LNCaP clone FGC (cell line): ENCODE measurements around the gene FUZ.

Experiments
- DNase-seq: peaks from one replicate; pipeline ENCODE4 v3.0.0-alpha.2; 2011; ENCODE audit warnings: low read depth
- H3K4me3 ChIP-seq: 2 replicates; pipeline ENCODE4 v1.5.1; 2011; ENCODE audit warnings: mild to moderate bottlenecking, low read depth, low read length, control low read depth
- CTCF ChIP-seq: IDR thresholded peaks from 2 replicates; pipeline ENCODE4 v1.5.1; 2012; ENCODE audit warnings: mild to moderate bottlenecking; ENCODE audit not compliant: control insufficient read depth, insufficient read depth; ENCODE audit errors: extremely low read depth

FUZ gene

DNA sequence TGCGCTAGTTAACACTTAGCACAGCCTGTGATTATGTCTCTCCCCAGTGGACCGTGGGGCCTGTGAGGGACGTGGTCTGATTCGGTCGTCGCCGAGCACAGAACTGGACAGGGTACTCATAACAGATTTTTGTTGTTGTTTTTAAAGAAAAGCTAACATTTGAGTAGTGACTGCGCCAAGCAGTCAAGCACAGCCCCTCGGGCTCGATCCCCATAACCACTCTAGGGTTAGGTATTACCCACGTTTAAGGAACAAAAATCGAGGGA lies 37.1 kb upstream of the FUZ start:
- no peak for DNase-seq
- TF ChIP-seq CTCF, result no peak
- H3K4me3 ChIP-seq, result peak overlapping the region; percentile 91

DNA sequence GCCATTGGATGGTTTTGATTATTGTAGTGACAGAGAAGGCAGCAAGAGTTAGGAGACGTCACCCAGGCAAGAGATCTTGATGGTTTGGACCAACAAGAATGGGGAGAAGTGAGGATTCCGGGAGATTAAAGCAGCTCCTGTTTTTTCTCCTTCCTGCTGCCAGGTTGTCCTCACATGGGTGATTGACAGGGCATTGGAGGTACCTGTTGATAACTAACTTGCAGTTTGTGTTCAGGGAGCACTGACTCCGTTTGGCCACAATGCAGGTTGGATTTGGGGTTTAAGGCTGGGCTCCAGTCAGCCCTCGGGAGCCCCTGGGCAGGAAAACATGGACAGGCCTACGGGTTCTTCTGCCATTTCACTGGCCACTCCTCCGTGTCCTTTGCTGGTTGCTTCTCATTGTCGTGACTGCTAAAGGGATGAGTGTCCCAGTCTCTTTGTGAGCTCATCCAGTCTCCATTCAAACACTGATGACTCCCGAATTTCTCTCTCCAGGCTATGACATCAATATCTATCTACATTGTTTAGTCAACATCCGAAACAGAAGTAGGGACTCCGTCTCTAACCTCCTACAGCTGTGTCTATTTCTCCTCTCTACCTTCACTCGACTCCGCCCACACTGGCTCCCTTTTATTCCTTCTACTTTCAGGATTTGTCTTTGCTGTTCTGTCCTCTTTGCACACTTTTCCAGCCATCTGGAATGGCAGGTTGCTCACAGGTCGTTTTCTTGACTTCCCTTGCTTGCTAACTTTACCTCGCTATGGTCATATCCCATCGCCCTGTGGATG lies 36.5 kb upstream of the FUZ start:
- peak overlapping the region; percentile 91 for H3K4me3 ChIP-seq
- TF ChIP-seq CTCF, result no peak

GRCh38 chr19:49848938-49849337 lies 35.8 kb upstream of the FUZ start:
- H3K4me3 ChIP-seq, result no peak overlapping the region
- DNase-seq, result no peak
- no peak for TF ChIP-seq CTCF

More for the DNA sequence above, 36.5 kb upstream of the FUZ start:
- DNase-seq, result no peak

GRCh38 chr19:49847731-49848696 lies 34.9 kb upstream of the FUZ start:
- DNase-seq, result no peak
- no peak overlapping the region for H3K4me3 ChIP-seq
- no peak for TF ChIP-seq CTCF

GRCh38 chr19:49846408-49846807 lies 33.3 kb upstream of the FUZ start:
- no peak overlapping the region for H3K4me3 ChIP-seq
- TF ChIP-seq CTCF, result no peak
- DNase-seq, result no peak

- 0 out of 2 replicates have a peak, but pooled peaks have one; percentile 4 for TF ChIP-seq CTCF
- no peak for DNase-seq
- H3K4me3 ChIP-seq, result no peak overlapping the region
Observed at GRCh38 chr19:49845414-49845813, 32.3 kb upstream of the FUZ start.
